Activated T-helper 1 cell treated with anti-CD3 and anti-CD28 coated beads, Interleukin-12 subunit alpha, Interleukin-12 subunit beta, Interleukin-2, Interleukin-4 antibody, amounts not matched to agents 30 ng/mL and 10 ng/mL and 1 ng/mL, durations not matched to agents 14 hours and 24 hours and 36 hours (primary cell): ENCODE results near the gene CCSER1. TPM values are rescaled to one million over a fixed set of nuclear protein-coding genes. Genes with fewer than 3 reads are reported as not detected.
"Not testable (repeated sequence)": the region's sequence is repeated elsewhere in the genome, so short reads cannot be mapped to it uniquely, and the experiment has no call there.

Source experiments
- DNase-seq: peaks from one replicate; pipeline ENCODE4 v3.0.0; 2021; ENCODE audit warnings: low spot score
- H3K27ac Mint-ChIP-seq: one replicate; pipeline ENCODE4 v1.8.0; 2021; ENCODE audit warnings: mild to moderate bottlenecking, mixed read lengths
- H3K27me3 Mint-ChIP-seq: one replicate; pipeline ENCODE4 v1.8.0; 2022; ENCODE audit warnings: mild to moderate bottlenecking, moderate library complexity, mixed read lengths; ENCODE audit not compliant: insufficient read depth
- H3K36me3 Mint-ChIP-seq: one replicate; pipeline ENCODE4 v1.8.0; 2021; ENCODE audit warnings: low read depth, mixed read lengths
- H3K4me1 Mint-ChIP-seq: one replicate; pipeline ENCODE4 v1.8.0; 2021; ENCODE audit warnings: low read depth, mixed read lengths
- H3K4me3 Mint-ChIP-seq: one replicate; pipeline ENCODE4 v1.8.0; 2021; ENCODE audit warnings: mild to moderate bottlenecking, moderate library complexity, mixed read lengths
- H3K9me3 Mint-ChIP-seq: one replicate; pipeline ENCODE4 v1.8.0; 2021; ENCODE audit warnings: mixed read lengths
- intact Hi-C: fragments of 100-400 bp; cut with micrococcal nuclease; formaldehyde crosslinking; loops from one replicate; pipeline ENCODE4 v1.15.1; 2024
- total RNA-seq: library from RNA; stranded (reverse); gene quantifications from 2 replicates; pipeline ENCODE4 v1.2.3, GENCODE V29; 2022

The CCSER1 gene
- total RNA-seq, 1 donor from 2014 or later, result not detected

GRCh38 chr4:90403781-90404180 is 276.6 kb downstream of the CCSER1 start:
- no peak for DNase-seq
- H3K9me3 Mint-ChIP-seq, result peaks cover 3% of the 10 kb centered on the region
- no peak overlapping the region for H3K4me3 Mint-ChIP-seq
- H3K4me1 Mint-ChIP-seq, result no peaks in the 10 kb centered on the region
- intact Hi-C loops, result no loop called here
- no peaks in the 10 kb centered on the region for H3K36me3 Mint-ChIP-seq
- H3K27me3 Mint-ChIP-seq, result no peaks in the 10 kb centered on the region
- no peak overlapping the region for H3K27ac Mint-ChIP-seq

GRCh38 chr4:90407897-90408296 is 280.7 kb downstream of the CCSER1 start:
- H3K36me3 Mint-ChIP-seq, H3K27ac Mint-ChIP-seq, H3K4me1 Mint-ChIP-seq, intact Hi-C loops, DNase-seq, H3K4me3 Mint-ChIP-seq, H3K27me3 Mint-ChIP-seq, H3K9me3 Mint-ChIP-seq: not testable (repeated sequence)

- H3K36me3 Mint-ChIP-seq, DNase-seq, H3K9me3 Mint-ChIP-seq, H3K27ac Mint-ChIP-seq, H3K27me3 Mint-ChIP-seq, intact Hi-C loops, H3K4me3 Mint-ChIP-seq, H3K4me1 Mint-ChIP-seq: not testable (repeated sequence)
These were observed 285.6 kb downstream of the CCSER1 start for GRCh38 chr4:90412786-90413185.

GRCh38 chr4:90415116-90415515 is 287.9 kb downstream of the CCSER1 start:
- Mint-ChIP-seq H3K27ac (no peak overlapping the region), H3K9me3 (no peaks in the 10 kb centered on the region), H3K4me3 (no peak overlapping the region), H3K36me3 (no peaks in the 10 kb centered on the region), H3K27me3 (no peaks in the 10 kb centered on the region), H3K4me1 (no peaks in the 10 kb centered on the region)
- no peak for DNase-seq
- intact Hi-C loops, result no loop called here

- no peaks in the 10 kb centered on the region for H3K4me1 Mint-ChIP-seq
- H3K36me3 Mint-ChIP-seq, result no peaks in the 10 kb centered on the region
- H3K27me3 Mint-ChIP-seq, result peaks cover 3% of the 10 kb centered on the region
- H3K27ac Mint-ChIP-seq, result no peak overlapping the region
- intact Hi-C loops, result no loop called here
- DNase-seq, result no peak
- no peak overlapping the region for H3K4me3 Mint-ChIP-seq
- no peaks in the 10 kb centered on the region for H3K9me3 Mint-ChIP-seq
These were observed 292.0 kb downstream of the CCSER1 start for GRCh38 chr4:90419124-90419711.

- no peaks in the 10 kb centered on the region for H3K4me1 Mint-ChIP-seq
- DNase-seq, result no peak
These were observed 294.0 kb downstream of the CCSER1 start for GRCh38 chr4:90421161-90421560.

GRCh38 chr4:90425893-90426292 is 298.7 kb downstream of the CCSER1 start:
- no peak for DNase-seq
- Mint-ChIP-seq H3K36me3 (no peaks in the 10 kb centered on the region), H3K4me1 (no peaks in the 10 kb centered on the region), H3K27me3 (peaks cover 3% of the 10 kb centered on the region), H3K9me3 (no peaks in the 10 kb centered on the region), H3K27ac (no peak overlapping the region), H3K4me3 (no peak overlapping the region)
- intact Hi-C loops, result no loop called here

More at GRCh38 chr4:90421161-90421560, 294.0 kb downstream of the CCSER1 start:
- Mint-ChIP-seq H3K9me3 (no peaks in the 10 kb centered on the region), H3K4me3 (no peak overlapping the region), H3K36me3 (no peaks in the 10 kb centered on the region), H3K27me3 (peaks cover 3% of the 10 kb centered on the region), H3K27ac (no peak overlapping the region)
- intact Hi-C loops, result no loop called here

- intact Hi-C loops, result no loop called here
- Mint-ChIP-seq H3K27me3 (no peaks in the 10 kb centered on the region), H3K4me3 (no peak overlapping the region), H3K27ac (no peak overlapping the region), H3K9me3 (no peaks in the 10 kb centered on the region), H3K4me1 (no peaks in the 10 kb centered on the region), H3K36me3 (no peaks in the 10 kb centered on the region)
- no peak for DNase-seq
These were observed 311.3 kb downstream of the CCSER1 start for GRCh38 chr4:90438522-90438921.

- Mint-ChIP-seq H3K27me3 (no peaks in the 10 kb centered on the region), H3K4me1 (no peaks in the 10 kb centered on the region), H3K27ac (no peak overlapping the region), H3K4me3 (no peak overlapping the region), H3K36me3 (no peaks in the 10 kb centered on the region), H3K9me3 (no peaks in the 10 kb centered on the region)
- intact Hi-C loops, result no loop called here
- no peak for DNase-seq
These were observed 314.6 kb downstream of the CCSER1 start for GRCh38 chr4:90441770-90442169.

- H3K27ac Mint-ChIP-seq, result no peak overlapping the region
- intact Hi-C loops, result no loop called here
- H3K9me3 Mint-ChIP-seq, result no peaks in the 10 kb centered on the region
- no peaks in the 10 kb centered on the region for H3K4me1 Mint-ChIP-seq
- H3K27me3 Mint-ChIP-seq, result no peaks in the 10 kb centered on the region
- H3K36me3 Mint-ChIP-seq, result no peaks in the 10 kb centered on the region
- no peak overlapping the region for H3K4me3 Mint-ChIP-seq
- DNase-seq, result no peak
These were observed 315.4 kb downstream of the CCSER1 start for GRCh38 chr4:90442619-90443018.

GRCh38 chr4:90443231-90443630 is 316.0 kb downstream of the CCSER1 start:
- no peak overlapping the region for H3K4me3 Mint-ChIP-seq
- no peaks in the 10 kb centered on the region for H3K27me3 Mint-ChIP-seq
- no peak overlapping the region for H3K27ac Mint-ChIP-seq
- no peaks in the 10 kb centered on the region for H3K4me1 Mint-ChIP-seq
- intact Hi-C loops, result no loop called here
- no peaks in the 10 kb centered on the region for H3K9me3 Mint-ChIP-seq
- H3K36me3 Mint-ChIP-seq, result no peaks in the 10 kb centered on the region
- DNase-seq, result no peak

GRCh38 chr4:90444904-90445303 is 317.7 kb downstream of the CCSER1 start:
- H3K4me1 Mint-ChIP-seq, result no peaks in the 10 kb centered on the region
- no peak for DNase-seq
- H3K4me3 Mint-ChIP-seq, result no peak overlapping the region
- H3K9me3 Mint-ChIP-seq, result peaks cover 4% of the 10 kb centered on the region
- no peak overlapping the region for H3K27ac Mint-ChIP-seq
- intact Hi-C loops, result no loop called here
- H3K27me3 Mint-ChIP-seq, result no peaks in the 10 kb centered on the region
- H3K36me3 Mint-ChIP-seq, result no peaks in the 10 kb centered on the region

GRCh38 chr4:90445380-90445779 is 318.2 kb downstream of the CCSER1 start:
- no peaks in the 10 kb centered on the region for H3K36me3 Mint-ChIP-seq
- no peak overlapping the region for H3K4me3 Mint-ChIP-seq
- no peak for DNase-seq
- H3K4me1 Mint-ChIP-seq, result no peaks in the 10 kb centered on the region
- no peak overlapping the region for H3K27ac Mint-ChIP-seq
- H3K27me3 Mint-ChIP-seq, result no peaks in the 10 kb centered on the region
- H3K9me3 Mint-ChIP-seq, result peaks cover 4% of the 10 kb centered on the region
- intact Hi-C loops, result no loop called here

- no peak overlapping the region for H3K27ac Mint-ChIP-seq
- no peaks in the 10 kb centered on the region for H3K27me3 Mint-ChIP-seq
- peaks cover 4% of the 10 kb centered on the region for H3K9me3 Mint-ChIP-seq
- intact Hi-C loops, result no loop called here
- DNase-seq, result no peak
- H3K36me3 Mint-ChIP-seq, result no peaks in the 10 kb centered on the region
- H3K4me3 Mint-ChIP-seq, result no peak overlapping the region
- no peaks in the 10 kb centered on the region for H3K4me1 Mint-ChIP-seq
These were observed 322.4 kb downstream of the CCSER1 start for GRCh38 chr4:90449626-90450025.
